H4 (cell line): ENCODE results near the gene STARD8. TPM values are rescaled to one million over a fixed set of nuclear protein-coding genes. Genes with fewer than 3 reads are reported as not detected.

Source experiments
- DNase-seq: peaks from one replicate; pipeline ENCODE4 v3.0.0-alpha.2; 2015; ENCODE audit warnings: low spot score
- total RNA-seq: library from RNA; depleted of rRNA; stranded (reverse); fragments of >200 nt; shearing (Covaris generic); gene quantifications from 2 replicates; pipeline ENCODE4 v1.2.3, GENCODE V29; 2014; rRNA removed

The STARD8 gene
- total RNA-seq, 1 experiment from 2014 or later = 3.1 TPM

- DNase-seq = no peak
Observed at GRCh38 chrX:68749426-68749825, 102.0 kb downstream of the STARD8 start.

GRCh38 chrX:68750316-68750715, 102.8 kb downstream of the STARD8 start:
- no peak for DNase-seq

- DNase-seq = no peak
Observed at GRCh38 chrX:68751372-68751771, 103.9 kb downstream of the STARD8 start.

GRCh38 chrX:68753218-68753617, 105.8 kb downstream of the STARD8 start:
- no peak for DNase-seq

GRCh38 chrX:68754406-68754805, 106.9 kb downstream of the STARD8 start:
- no peak for DNase-seq

- no peak for DNase-seq
Observed at GRCh38 chrX:68755616-68756125, 108.2 kb downstream of the STARD8 start.

- DNase-seq = no peak
Observed at GRCh38 chrX:68757331-68757730, 109.9 kb downstream of the STARD8 start.

GRCh38 chrX:68757731-68758130, 110.3 kb downstream of the STARD8 start:
- no peak for DNase-seq

- DNase-seq = peak; percentile 3
Observed at GRCh38 chrX:68758671-68759070, 111.2 kb downstream of the STARD8 start.

- no peak for DNase-seq
Observed at GRCh38 chrX:68761086-68761485, 113.6 kb downstream of the STARD8 start.

- no peak for DNase-seq
Observed at GRCh38 chrX:68762766-68763165, 115.3 kb downstream of the STARD8 start.

GRCh38 chrX:68763481-68763880, 116.0 kb downstream of the STARD8 start:
- DNase-seq = no peak

Other genes starting within 250 kb of the STARD8 start
- 2.0 and 4.4 TPM in 2 replicates for gene OPHN1, start 214.2 kb upstream of the STARD8 start, total RNA-seq
- 23.2 and 25.9 TPM in 2 replicates for gene YIPF6, start 148.6 kb upstream of the STARD8 start, total RNA-seq
- gene EFNB1, start 181.4 kb downstream of the STARD8 start, total RNA-seq = 7.0 and 10.1 TPM in 2 replicates